IMR-90 (cell line): ENCODE measurements around the gene SCAF1. TPM values are rescaled to one million over a fixed set of nuclear protein-coding genes. Genes with fewer than 3 reads are reported as not detected.

ENCODE experiments used
- ATAC-seq: fragments of 200-7000 bp; cut with Tn5 transposase; 2 replicates; pipeline ENCODE4 v1.9.1; 2020; ENCODE audit warnings: low read depth, mild to moderate bottlenecking, moderate library complexity
- BruUV-seq: library from RNA; stranded (reverse); fragments of 400-500 nt; replicated peaks from 2 replicates; lab custom pipeline; 2021; lab: Mats Ljungman, UMichigan
- CTCF ChIA-PET: fragments of 300-600 bp; formaldehyde crosslinking; extraction: SDS; loops from one replicate; lab custom pipeline; 2021; ENCODE audit warnings: antibody characterized with exemption; lab: Yijun Ruan, JAX
- POLR2A ChIA-PET: fragments of 300-600 bp; sonication (Branson Sonifier 250); formaldehyde crosslinking; loops from one replicate; lab custom pipeline; 2022; ENCODE audit warnings: antibody characterized with exemption; ENCODE audit not compliant: unreplicated experiment; lab: Charles Lee
- DNase-seq: peaks from one replicate; pipeline ENCODE4 v3.0.0; 2013
- H2AFZ ChIP-seq: replicated peaks from 2 replicates; pipeline ENCODE3; 2013; ENCODE audit warnings: low read length, mild to moderate bottlenecking; ENCODE audit not compliant: poor library complexity
- H2AK5ac ChIP-seq: 2 replicates; pipeline ENCODE4 v1.6.1; 2013; ENCODE audit warnings: low read depth, low read length, inconsistent platforms
- H2AK9ac ChIP-seq: replicated peaks from 2 replicates; pipeline ENCODE3; 2013; ENCODE audit warnings: mild to moderate bottlenecking, low read depth, low read length, moderate library complexity; ENCODE audit not compliant: poor library complexity
- H2BK120ac ChIP-seq: 2 replicates; pipeline ENCODE4 v1.6.1; 2013; ENCODE audit warnings: low read depth, low read length, inconsistent platforms
- H2BK15ac ChIP-seq: 3 replicates; pipeline ENCODE4 v1.6.1; 2013; ENCODE audit warnings: low read depth, low read length, inconsistent platforms
- H2BK20ac ChIP-seq: 2 replicates; pipeline ENCODE4 v1.6.1; 2013; ENCODE audit warnings: low read depth, mild to moderate bottlenecking, inconsistent platforms, low read length, moderate library complexity
- H2BK5ac ChIP-seq: 2 replicates; pipeline ENCODE4 v1.6.1; 2013; ENCODE audit warnings: mild to moderate bottlenecking, low read depth, low read length, inconsistent platforms; ENCODE audit not compliant: poor library complexity, severe bottlenecking
- H3K14ac ChIP-seq: replicated peaks from 2 replicates; pipeline ENCODE4 v1.6.1; 2013; ENCODE audit warnings: low read depth, low read length, inconsistent platforms
- H3K18ac ChIP-seq: 2 replicates; pipeline ENCODE4 v1.6.1; 2013; ENCODE audit warnings: low read depth, low read length, control low read depth
- H3K23ac ChIP-seq: 2 replicates; pipeline ENCODE4 v1.6.1; 2013; ENCODE audit warnings: low read depth, low read length, inconsistent platforms
- H3K27ac ChIP-seq: 2 replicates; pipeline ENCODE4 v1.5.1; 2013; ENCODE audit warnings: mild to moderate bottlenecking, control low read depth, low read length; ENCODE audit not compliant: insufficient read depth
- H3K27me3 ChIP-seq: 2 replicates; pipeline ENCODE4 v1.6.1; 2013; ENCODE audit warnings: low read length; ENCODE audit not compliant: control insufficient read depth, insufficient read depth
- H3K36me3 ChIP-seq: 2 replicates; pipeline ENCODE4 v1.6.1; 2013; ENCODE audit warnings: low read length, mixed read lengths; ENCODE audit not compliant: control insufficient read depth, insufficient read depth
- H3K4ac ChIP-seq: 2 replicates; pipeline ENCODE4 v1.6.1; 2013; ENCODE audit warnings: low read depth, low read length, inconsistent platforms
- H3K4me1 ChIP-seq: 2 replicates; pipeline ENCODE4 v1.6.1; 2013; ENCODE audit warnings: low read length, mixed read lengths; ENCODE audit not compliant: control insufficient read depth, insufficient read depth
- H3K4me2 ChIP-seq: 2 replicates; pipeline ENCODE4 v1.6.1; 2013; ENCODE audit warnings: low read depth, mild to moderate bottlenecking, control low read depth, low read length, moderate library complexity
- H3K4me3 ChIP-seq: 2 replicates; pipeline ENCODE4 v1.5.1; 2013; ENCODE audit warnings: low read depth, mild to moderate bottlenecking, control low read depth, low read length, moderate library complexity; ENCODE audit not compliant: insufficient read depth
- H3K56ac ChIP-seq: 2 replicates; pipeline ENCODE4 v1.6.1; 2013; ENCODE audit warnings: low read length, inconsistent platforms; ENCODE audit not compliant: insufficient read depth; ENCODE audit errors: extremely low read depth
- H3K79me1 ChIP-seq, 2 experiments: 2 replicates each; pipeline ENCODE4 v1.6.1; 2013; ENCODE audit warnings: low read length in 2 of 2, inconsistent platforms in 1 of 2, low read depth in 1 of 2
- H3K9ac ChIP-seq: 2 replicates; pipeline ENCODE4 v1.6.1; 2013; ENCODE audit warnings: low read depth, low read length, control low read depth
- H3K9me1 ChIP-seq: 2 replicates; pipeline ENCODE4 v1.6.1; 2013; ENCODE audit warnings: low read length, inconsistent platforms; ENCODE audit not compliant: insufficient read depth
- H3K9me3 ChIP-seq: 2 replicates; pipeline ENCODE4 v1.6.1; 2013; ENCODE audit warnings: low read length; ENCODE audit not compliant: control insufficient read depth, insufficient read depth
- H4K20me1 ChIP-seq: 2 replicates; pipeline ENCODE4 v1.6.1; 2013; ENCODE audit warnings: low read length, inconsistent platforms; ENCODE audit not compliant: insufficient read depth
- H4K5ac ChIP-seq: 2 replicates; pipeline ENCODE4 v1.6.1; 2013; ENCODE audit warnings: mild to moderate bottlenecking, low read depth, low read length, control low read depth
- H4K8ac ChIP-seq, 2 experiments: 2 replicates each; pipeline ENCODE4 v1.6.1; 2013; ENCODE audit warnings: low read depth in 2 of 2, low read length in 2 of 2, control low read depth in 1 of 2, inconsistent platforms in 1 of 2
- H4K91ac ChIP-seq: 2 replicates; pipeline ENCODE4 v1.6.1; 2013; ENCODE audit warnings: low read depth, low read length, inconsistent platforms; ENCODE audit not compliant: insufficient read depth
- BHLHE40 ChIP-seq: fragments of 150-350 bp; IDR thresholded peaks from 2 replicates; pipeline ENCODE4 v1.6.1; 2016; ENCODE audit warnings: mild to moderate bottlenecking, low read depth, low read length
- CEBPB ChIP-seq: IDR thresholded peaks from 2 replicates; pipeline ENCODE4 v1.6.1; 2012; ENCODE audit warnings: low read depth, low read length, improper control_type of control experiment
- CHD1 ChIP-seq: IDR thresholded peaks from 2 replicates; pipeline ENCODE4 v1.6.1; 2012; ENCODE audit warnings: low read depth, low read length, improper control_type of control experiment
- CTCF ChIP-seq: conservative IDR thresholded peaks from 2 replicates; pipeline ENCODE4 v1.5.1; 2012; ENCODE audit warnings: mild to moderate bottlenecking, low read depth, low read length, improper control_type of control experiment
- FOS ChIP-seq: fragments of 150-350 bp; IDR thresholded peaks from 2 replicates; pipeline ENCODE4 v1.6.1; 2016; ENCODE audit warnings: low read depth, low read length
- MAFK ChIP-seq: IDR thresholded peaks from 2 replicates; pipeline ENCODE4 v1.6.1; 2012; ENCODE audit warnings: low read depth, low read length, improper control_type of control experiment
- MAZ ChIP-seq: IDR thresholded peaks from 2 replicates; pipeline ENCODE4 v1.6.1; 2012; ENCODE audit warnings: low read depth, mild to moderate bottlenecking, low read length, improper control_type of control experiment, moderate library complexity, borderline replicate concordance
- MXI1 ChIP-seq: IDR thresholded peaks from 2 replicates; pipeline ENCODE4 v1.6.1; 2012; ENCODE audit warnings: low read depth, mild to moderate bottlenecking, low read length, moderate library complexity, borderline replicate concordance
- NFE2L2 ChIP-seq: fragments of 150-350 bp; IDR thresholded peaks from 2 replicates; pipeline ENCODE4 v1.6.1; 2016; ENCODE audit warnings: low read depth, mild to moderate bottlenecking, low read length
- POLR2A ChIP-seq: IDR thresholded peaks from 2 replicates; pipeline ENCODE4 v1.6.1; 2012; ENCODE audit warnings: mild to moderate bottlenecking, low read depth, low read length
- RCOR1 ChIP-seq: IDR thresholded peaks from 2 replicates; pipeline ENCODE4 v1.6.1; 2012; ENCODE audit warnings: mild to moderate bottlenecking, low read length, improper control_type of control experiment; ENCODE audit not compliant: insufficient replicate concordance
- RFX5 ChIP-seq: IDR thresholded peaks from 2 replicates; pipeline ENCODE4 v1.8.0; 2012; ENCODE audit warnings: low read depth, mild to moderate bottlenecking, low read length, moderate library complexity
- WGBS, 2 experiments: methylation state at CpG; one replicate each; pipeline versions ENCODE4 v1.1.5 to v1.1.7; 2013; ENCODE audit warnings: missing lambda C conversion rate in 2 of 2; ENCODE audit not compliant: insufficient read length in 1 of 2; ENCODE audit errors: extremely low coverage in 2 of 2; 5-methylcytosine and 5-hydroxymethylcytosine counted together
- dilution Hi-C: fragments of 300-500 bp; cut with HindIII; formaldehyde crosslinking; loops from one replicate; pipeline ENCODE4 v1.14.3; 2018; ENCODE audit warnings: low sequenced_read_pairs; ENCODE audit not compliant: unreplicated experiment
- in situ Hi-C: fragments of 300-500 bp; cut with MboI; formaldehyde crosslinking; loops from 3 replicates; pipeline ENCODE4 v1.14.3; 2019; ENCODE audit warnings: low sequenced_read_pairs, inconsistent platforms, mixed read lengths
- intact Hi-C: fragments of 100-400 bp; cut with micrococcal nuclease; formaldehyde crosslinking; loops from 2 replicates; pipeline ENCODE4 v1.10.0; 2022
- polyA plus RNA-seq, 3 experiments: library from polyadenylated mRNA; depleted of rRNA; stranded (reverse); fragments of >200 nt; gene quantifications; 2 replicates each; pipeline ENCODE4 v1.2.3, GENCODE V29; 2012; ENCODE audit warnings: low replicate concordance in 1 of 3
- total RNA-seq: library from RNA; depleted of rRNA; stranded (reverse); fragments of >200 nt; gene quantifications from 2 replicates; pipeline ENCODE4 v1.2.3, GENCODE V29; 2012
- TF ChIP-seq, protein P1 (sequence below): fragments of 150-350 bp; IDR thresholded peaks from 2 replicates; pipeline ENCODE4 v1.6.1; 2016; ENCODE audit warnings: low read depth, mild to moderate bottlenecking, low read length, moderate library complexity, borderline replicate concordance

The SCAF1 gene
- total and polyA plus RNA-seq, 2 of the 4 experiments (the other 2 are of a cell fraction): 2.2 to 14.8 TPM

DNA sequence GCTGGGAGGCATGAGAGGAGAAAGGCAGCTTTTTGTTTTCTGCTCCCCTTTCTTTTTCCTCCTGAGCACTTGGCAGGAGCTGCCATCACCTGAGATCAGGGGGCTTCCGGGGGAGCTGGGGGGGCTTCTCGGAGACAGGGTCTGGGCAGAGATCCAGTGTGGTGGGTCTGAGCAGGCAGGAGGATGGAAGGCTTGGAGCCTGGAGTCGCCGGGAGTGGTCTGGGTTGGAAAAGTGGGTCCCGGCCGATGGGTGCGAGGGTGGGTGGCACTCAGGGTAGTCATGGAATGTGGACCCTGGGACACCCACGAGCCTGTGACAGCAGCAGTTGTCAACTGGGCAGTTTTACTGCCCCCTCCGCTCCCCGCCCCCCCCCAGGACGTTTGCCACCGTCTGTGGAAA is 45.1 kb downstream of the SCAF1 start:
- Histone ChIP-seq H2BK5ac (no peak overlapping the region), H2BK15ac (no peak overlapping the region), H3K14ac (no peak overlapping the region), H3K36me3 (peaks cover 43% of the 10 kb centered on the region), H3K18ac (no peak overlapping the region), H4K5ac (no peak overlapping the region), H3K23ac (no peak overlapping the region), H3K4me2 (no peak overlapping the region), H3K79me1 (peaks cover 18 to 56% of the 10 kb centered on the region in 2 experiments), H3K27me3 (no peaks in the 10 kb centered on the region), H3K27ac (no peak overlapping the region), H3K9me1 (peaks cover 5% of the 10 kb centered on the region; the same call in 1 of the 2 replicates), H3K4me3 (no peak overlapping the region), H2AK9ac (no peak overlapping the region), H3K9ac (no peak overlapping the region), H4K20me1 (peaks cover 26% of the 10 kb centered on the region), H4K8ac (no peak overlapping the region), H3K9me3 (no peaks in the 10 kb centered on the region), H2AFZ (no peak overlapping the region), H2BK120ac (no peak overlapping the region), H3K56ac (no peak overlapping the region), H3K4ac (no peak overlapping the region), H3K4me1 (peaks cover 9% of the 10 kb centered on the region), H4K91ac (no peak overlapping the region), H2AK5ac (no peak overlapping the region), H2BK20ac (no peak overlapping the region)
- WGBS, 2 experiments: 58% methylated on average over 2 of the region's 12 CpGs; no CpG with 5 or more reads in 1 of the 2 experiments
- no peak for DNase-seq
- ChIA-PET POLR2A (interaction anchor here (1.1 kb wide), 1 partner anchor 47 kb away, joined by 3 read pairs; the partner anchor contains the start of gene RRAS), CTCF (no interaction called here)
- no peak for TF ChIP-seq CTCF
- no peak for TF ChIP-seq BHLHE40
- no peak for TF ChIP-seq FOS
- TF ChIP-seq NFE2L2: no peak
- TF ChIP-seq CEBPB: no peak
- no peak for TF ChIP-seq RFX5
- no peak for TF ChIP-seq MXI1
- no peak for TF ChIP-seq CHD1
- TF ChIP-seq, protein P1, sequence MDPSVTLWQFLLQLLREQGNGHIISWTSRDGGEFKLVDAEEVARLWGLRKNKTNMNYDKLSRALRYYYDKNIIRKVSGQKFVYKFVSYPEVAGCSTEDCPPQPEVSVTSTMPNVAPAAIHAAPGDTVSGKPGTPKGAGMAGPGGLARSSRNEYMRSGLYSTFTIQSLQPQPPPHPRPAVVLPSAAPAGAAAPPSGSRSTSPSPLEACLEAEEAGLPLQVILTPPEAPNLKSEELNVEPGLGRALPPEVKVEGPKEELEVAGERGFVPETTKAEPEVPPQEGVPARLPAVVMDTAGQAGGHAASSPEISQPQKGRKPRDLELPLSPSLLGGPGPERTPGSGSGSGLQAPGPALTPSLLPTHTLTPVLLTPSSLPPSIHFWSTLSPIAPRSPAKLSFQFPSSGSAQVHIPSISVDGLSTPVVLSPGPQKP: no peak
- no peak for TF ChIP-seq MAFK
- TF ChIP-seq RCOR1: no peak
- no peak for TF ChIP-seq POLR2A
- no peak for TF ChIP-seq MAZ
- in situ Hi-C loops: loop anchor here (10.0 kb wide), 1 partner anchor 168 kb away; the partner anchor contains the start of gene PTOV1
- BruUV-seq: no TSS peak
- ATAC-seq: no peak
- dilution Hi-C loops: no loop called here
- intact Hi-C loops: no loop called here
